ENCODE data around the gene EIF2AK2. TPM values are rescaled to one million over a fixed set of nuclear protein-coding genes. Genes with fewer than 3 reads are reported as not detected.

Gene EIF2AK2
- total RNA-seq, 2 experiments from 2014 or later: 29.1 to 31.1 TPM

DNA sequence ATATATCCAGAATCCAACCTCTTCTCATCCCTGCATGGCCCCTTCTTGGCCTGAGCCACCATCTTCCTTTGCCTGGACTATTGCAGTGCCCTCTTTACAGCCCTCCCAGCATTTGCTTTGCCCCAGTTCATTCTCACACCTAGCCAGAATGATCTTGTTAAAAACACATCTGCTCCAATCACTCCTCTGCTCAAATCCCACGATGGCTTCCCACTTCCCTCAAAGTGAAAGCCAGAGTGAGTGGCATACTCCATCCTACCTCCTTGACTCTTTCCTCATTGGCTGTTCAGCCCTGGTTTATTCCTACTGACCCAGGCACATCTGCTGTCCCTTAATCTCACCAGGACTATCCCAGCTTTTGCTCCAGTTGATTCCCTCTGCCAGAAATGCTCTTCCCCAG, 17.0 kb upstream of the EIF2AK2 start:
- Mint-ChIP-seq H3K36me3 (ENCODE audit: low read depth) (no peaks in the 10 kb centered on the region), H3K9me3 (no peaks in the 10 kb centered on the region), H3K4me3 (no peak overlapping the region), H3K27me3 (no peaks in the 10 kb centered on the region), H3K4me1 (ENCODE audit: low read depth) (no peaks in the 10 kb centered on the region), H3K27ac (no peak overlapping the region)
- CTCF ChIA-PET: no interaction called here
- no peaks in the 10 kb centered on the region for H3K4me1 ChIP-seq (ENCODE audit: insufficient read depth, low read length)
- intact Hi-C loops (cut with DNase I, micrococcal nuclease): loop anchor here in 1 of 2 experiments (10.0 kb wide), 1 partner anchor 211 kb away; no protein-coding TSS in a partner anchor
- no peaks in the 10 kb centered on the region for H3K9me3 ChIP-seq (ENCODE audit: control insufficient read depth in 1 of 2, insufficient read depth in 1 of 2, low read length in 2 of 2)
- H3K4me3 ChIP-seq (ENCODE audit: low read length): no peak overlapping the region
- ATAC-seq (ENCODE audit: poor library complexity): no peak
- H3K36me3 ChIP-seq (ENCODE audit: insufficient read depth, low read length): no peaks in the 10 kb centered on the region
- no peak overlapping the region for H3K27ac ChIP-seq (ENCODE audit: low read depth in 1 of 2, low read length in 2 of 2)
- no peaks in the 10 kb centered on the region for H3K27me3 ChIP-seq (ENCODE audit: control insufficient read depth in 1 of 2, insufficient read depth in 2 of 2, low read length in 2 of 2)
- POLR2A ChIA-PET: no interaction called here
- no peak for TF ChIP-seq CTCF (IDR thresholded peaks at IDR 0.05)
- no peak for DNase-seq

GRCh38 chr2:37171624-37171950, 14.8 kb upstream of the EIF2AK2 start:
- intact Hi-C loops (cut with DNase I, micrococcal nuclease): loop anchor here in 1 of 2 experiments (10.0 kb wide), 1 partner anchor 213 kb away; no protein-coding TSS in a partner anchor
- Histone ChIP-seq H3K27me3 (ENCODE audit: control insufficient read depth in 1 of 2, insufficient read depth in 2 of 2, low read length in 2 of 2) (no peaks in the 10 kb centered on the region), H3K4me3 (ENCODE audit: low read length) (no peak overlapping the region), H3K4me1 (ENCODE audit: insufficient read depth, low read length) (no peaks in the 10 kb centered on the region), H3K36me3 (ENCODE audit: insufficient read depth, low read length) (no peaks in the 10 kb centered on the region), H3K27ac (ENCODE audit: low read depth in 1 of 2, low read length in 2 of 2) (no peak overlapping the region), H3K9me3 (ENCODE audit: control insufficient read depth in 1 of 2, insufficient read depth in 1 of 2, low read length in 2 of 2) (no peaks in the 10 kb centered on the region)
- no peaks in the 10 kb centered on the region for H3K27me3 Mint-ChIP-seq
- H3K36me3 Mint-ChIP-seq (ENCODE audit: low read depth): no peaks in the 10 kb centered on the region
- POLR2A ChIA-PET: interaction anchor here (0.8 kb wide), 1 partner anchor 15 kb away, joined by 3 read pairs; the partner anchor contains the start of gene EIF2AK2
- no peak overlapping the region for H3K27ac Mint-ChIP-seq
- no peaks in the 10 kb centered on the region for H3K4me1 Mint-ChIP-seq (ENCODE audit: low read depth)
- H3K9me3 Mint-ChIP-seq: no peaks in the 10 kb centered on the region
- no peak for TF ChIP-seq CTCF (IDR thresholded peaks at IDR 0.05)
- no peak overlapping the region for H3K4me3 Mint-ChIP-seq
- CTCF ChIA-PET: interaction anchor here (1.2 kb wide), 1 partner anchor 78 kb away, joined by 3 read pairs; no protein-coding TSS in a partner anchor
- ATAC-seq (ENCODE audit: poor library complexity) (no peak), DNase-seq (no peak)

DNA sequence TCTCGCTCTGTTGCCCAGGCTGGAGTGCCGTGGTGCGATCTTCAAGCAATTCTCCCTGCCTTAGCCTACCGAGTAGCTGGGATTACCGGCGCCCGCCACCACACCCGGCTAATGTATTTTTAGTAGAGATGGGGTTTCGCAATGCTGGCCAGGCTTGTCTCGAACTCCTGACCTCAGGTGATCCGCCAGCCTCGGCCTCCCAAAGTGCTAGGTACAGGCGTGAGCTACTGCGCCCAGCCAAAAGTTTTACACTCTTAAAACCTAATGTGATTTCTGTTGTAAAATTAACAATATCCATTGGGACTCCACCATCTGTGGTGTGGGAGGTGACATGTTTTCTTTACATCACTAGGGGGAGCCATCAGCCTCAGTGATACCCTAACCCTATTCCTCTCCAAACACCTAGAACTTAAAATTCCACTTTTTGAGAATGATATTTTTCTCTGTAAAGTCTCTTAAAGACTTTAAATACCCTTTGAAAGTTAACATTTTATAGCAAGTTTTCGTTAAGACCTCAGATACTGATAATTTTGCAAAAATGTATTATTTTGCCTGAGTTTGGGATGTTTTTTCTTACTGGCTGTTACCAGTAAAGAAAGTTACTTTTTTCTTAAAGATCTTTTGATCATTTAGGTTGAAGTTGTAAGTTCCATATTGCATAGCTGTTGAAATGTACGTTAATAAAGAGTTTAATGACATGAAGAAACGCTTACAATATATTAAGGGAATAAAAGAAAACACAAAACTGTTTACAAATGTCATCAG, 11.6 kb upstream of the EIF2AK2 start:
- ChIA-PET CTCF (interaction anchor here (0.6 to 1.1 kb wide), 4 partner anchors 10 to 1179 kb away, joined by 3 to 5 read pairs (median 4); partner anchors contain the start of gene EIF2AK2), POLR2A (no interaction called here)
- ATAC-seq (ENCODE audit: poor library complexity) (peak; percentile 85), DNase-seq (peak in 6 of 14 experiments; percentile 6 to 66 (median 46))
- Histone ChIP-seq H3K36me3 (ENCODE audit: insufficient read depth, low read length) (no peaks in the 10 kb centered on the region), H3K27me3 (ENCODE audit: control insufficient read depth in 1 of 2, insufficient read depth in 2 of 2, low read length in 2 of 2) (no peaks in the 10 kb centered on the region), H3K4me3 (ENCODE audit: low read length) (no peak overlapping the region), H3K4me1 (ENCODE audit: insufficient read depth, low read length) (no peaks in the 10 kb centered on the region), H3K9me3 (ENCODE audit: control insufficient read depth in 1 of 2, insufficient read depth in 1 of 2, low read length in 2 of 2) (peaks cover 0 to 9% of the 10 kb centered on the region in 2 experiments), H3K27ac (ENCODE audit: low read depth in 1 of 2, low read length in 2 of 2) (no peak overlapping the region)
- peaks cover 8% of the 10 kb centered on the region for H3K9me3 Mint-ChIP-seq
- H3K36me3 Mint-ChIP-seq (ENCODE audit: low read depth): no peaks in the 10 kb centered on the region
- no peak overlapping the region for H3K4me3 Mint-ChIP-seq
- intact Hi-C loops (cut with DNase I, micrococcal nuclease): loop anchor here (2.0 to 5.0 kb wide), 3 partner anchors 64 to 709 kb away; partner anchors contain the start of genes CEBPZ (in 1 of the 2) and NDUFAF7 (in 1 of the 2)
- no peaks in the 10 kb centered on the region for H3K27me3 Mint-ChIP-seq
- peak; percentile 71 for TF ChIP-seq CTCF (IDR thresholded peaks at IDR 0.05)
- H3K27ac Mint-ChIP-seq: no peak overlapping the region
- no peaks in the 10 kb centered on the region for H3K4me1 Mint-ChIP-seq (ENCODE audit: low read depth)
